ENCODE data around the gene SCP2D1. TPM values are rescaled to one million over a fixed set of nuclear protein-coding genes. Genes with fewer than 3 reads are reported as not detected.

The SCP2D1 gene
- total and polyA plus RNA-seq, 2 donors (not counting 3 experiments of a cell fraction or from before 2014, with no cell fraction given) = not detected

DNA sequence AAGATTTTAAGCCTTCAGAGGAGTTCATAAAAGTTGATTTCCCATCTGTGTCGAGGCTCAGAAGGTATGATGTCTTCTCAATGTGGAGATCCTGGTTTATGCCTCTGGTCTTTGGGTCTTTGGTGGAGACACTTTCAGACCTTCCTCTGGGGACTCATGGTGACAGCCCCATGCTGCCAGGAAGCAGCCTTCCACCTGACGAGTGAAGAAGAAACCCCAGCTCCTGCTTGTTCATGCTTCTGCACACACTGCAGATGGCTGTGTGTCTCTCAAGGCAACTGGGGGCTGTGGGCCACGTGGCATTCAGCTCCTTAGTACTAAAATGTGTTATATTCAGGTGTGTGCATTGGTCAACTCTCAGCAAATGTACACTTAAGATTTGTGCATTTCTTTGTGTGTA is 4.9 kb upstream of the SCP2D1 start:
- no TSS peak for BruUV-seq (replicated peaks)
- POLR2A ChIA-PET = no interaction called here

More for the DNA sequence above, 4.9 kb upstream of the SCP2D1 start:
- FAIRE-seq = no peak
- intact Hi-C loops (cut with micrococcal nuclease) (no loop called here), dilution Hi-C loops (cut with MboI; ENCODE audit: extremely low pct_ligation_motif_present, low sequenced_read_pairs) (no loop called here)
- H4K20me1 ChIP-seq (replicated peaks; ENCODE audit: control insufficient read depth, extremely low read depth, insufficient read depth, low read length) = no peaks in the 10 kb centered on the region
- no peaks in the 10 kb centered on the region for H3K9me1 ChIP-seq (replicated peaks; ENCODE audit: control insufficient read depth, extremely low read depth, insufficient read depth, low read length)
- no peak for DNase-seq (ENCODE audit: low read depth, low spot score)
- H3K4me1 ChIP-seq (ENCODE audit: control insufficient read depth, extremely low read depth, insufficient read depth, low read length) = no peaks in the 10 kb centered on the region
- no peak overlapping the region for H2AFZ ChIP-seq (ENCODE audit: low read depth, low read length)
- H3K4me2 ChIP-seq (ENCODE audit: insufficient read depth, low read length) = no peak overlapping the region
- H3K27ac ChIP-seq (ENCODE audit: insufficient read depth, low read depth, low read length) = no peak overlapping the region
- H3K36me3 ChIP-seq (ENCODE audit: control insufficient read depth in 2 of 2, extremely low read depth in 1 of 2, insufficient read depth in 2 of 2, low read length in 2 of 2) = no peaks in the 10 kb centered on the region
- no peaks in the 10 kb centered on the region for H3K9me3 ChIP-seq (replicated peaks; ENCODE audit: control insufficient read depth, insufficient read depth, low read length)
- CTCF ChIA-PET = no interaction called here
- no peak overlapping the region for H3K4me3 ChIP-seq (replicated peaks in 1 of 3; ENCODE audit: insufficient read depth in 1 of 3, low read depth in 1 of 3, low read length in 3 of 3)
- H3K79me2 ChIP-seq (ENCODE audit: control insufficient read depth, insufficient read depth, low read length) = no peaks in the 10 kb centered on the region
- TF ChIP-seq POLR2A (IDR thresholded peaks at IDR 0.05; ENCODE audit: low read depth, low read length) (no peak), GATA2 (IDR thresholded peaks at IDR 0.05; ENCODE audit: insufficient read depth, insufficient read length, low read depth, low read length) (no peak), CTCF (IDR thresholded peaks at IDR 0.05; ENCODE audit: extremely low read depth in 1 of 2, insufficient read depth in 1 of 2, low read depth in 1 of 2, low read length in 2 of 2) (no peak), POLR2AphosphoS5 (IDR thresholded peaks at IDR 0.05; ENCODE audit: insufficient read depth, low read depth, low read length) (no peak), EZH2 (IDR thresholded peaks at IDR 0.05; ENCODE audit: borderline replicate concordance, low read depth, low read length, severe bottlenecking) (no peak), MYC (IDR thresholded peaks at IDR 0.05; ENCODE audit: low read depth, low read length) (no peak), JUN (IDR thresholded peaks at IDR 0.05; ENCODE audit: borderline replicate concordance, insufficient read depth, insufficient read length, low read depth) (no peak), FOS (IDR thresholded peaks at IDR 0.05; ENCODE audit: borderline replicate concordance, insufficient read depth, low read length) (no peak)
- TF ChIP-seq, protein P1, sequence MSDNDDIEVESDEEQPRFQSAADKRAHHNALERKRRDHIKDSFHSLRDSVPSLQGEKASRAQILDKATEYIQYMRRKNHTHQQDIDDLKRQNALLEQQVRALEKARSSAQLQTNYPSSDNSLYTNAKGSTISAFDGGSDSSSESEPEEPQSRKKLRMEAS (IDR thresholded peaks at IDR 0.05; ENCODE audit: insufficient read depth, insufficient read length) = no peak
- H3K9ac ChIP-seq (replicated peaks; ENCODE audit: extremely low read depth, insufficient read depth, low read length) = no peak overlapping the region
- H3K27me3 ChIP-seq (ENCODE audit: control insufficient read depth in 2 of 2, insufficient read depth in 2 of 2, low read length in 2 of 2) = no peaks in the 10 kb centered on the region
